ENCODE results near the gene CDKL1. TPM values are rescaled to one million over a fixed set of nuclear protein-coding genes. Genes with fewer than 3 reads are reported as not detected.
A peak's percentile ranks its signal among the peaks of the same experiment; 100 is the strongest.

CDKL1 gene
- total and polyA plus RNA-seq, 2 donors (not counting 3 experiments of a cell fraction or from before 2014, with no cell fraction given): 2.6 to 9.7 TPM

- Histone ChIP-seq H3K4me2 (ENCODE audit: insufficient read depth, low read length) (no peak overlapping the region), H3K4me1 (ENCODE audit: control insufficient read depth, extremely low read depth, insufficient read depth, low read length) (no peaks in the 10 kb centered on the region), H4K20me1 (replicated peaks; ENCODE audit: control insufficient read depth, extremely low read depth, insufficient read depth, low read length) (no peaks in the 10 kb centered on the region), H3K27ac (ENCODE audit: insufficient read depth, low read depth, low read length) (no peak overlapping the region), H2AFZ (ENCODE audit: low read depth, low read length) (no peak overlapping the region), H3K9ac (replicated peaks; ENCODE audit: extremely low read depth, insufficient read depth, low read length) (no peak overlapping the region), H3K9me3 (replicated peaks; ENCODE audit: control insufficient read depth, insufficient read depth, low read length) (no peaks in the 10 kb centered on the region), H3K79me2 (ENCODE audit: control insufficient read depth, insufficient read depth, low read length) (no peaks in the 10 kb centered on the region), H3K4me3 (replicated peaks in 1 of 3; ENCODE audit: insufficient read depth in 1 of 3, low read depth in 1 of 3, low read length in 3 of 3) (no peak overlapping the region), H3K36me3 (ENCODE audit: control insufficient read depth in 2 of 2, extremely low read depth in 1 of 2, insufficient read depth in 2 of 2, low read length in 2 of 2) (no peaks in the 10 kb centered on the region), H3K27me3 (ENCODE audit: control insufficient read depth in 2 of 2, insufficient read depth in 2 of 2, low read length in 2 of 2) (no peaks in the 10 kb centered on the region), H3K9me1 (replicated peaks; ENCODE audit: control insufficient read depth, extremely low read depth, insufficient read depth, low read length) (no peaks in the 10 kb centered on the region)
- intact Hi-C loops (cut with micrococcal nuclease): no loop called here
- no TSS peak for BruUV-seq (replicated peaks)
- DNase-seq (ENCODE audit: low read depth, low spot score) (no peak), FAIRE-seq (peak; percentile 26)
- POLR2A ChIA-PET: no interaction called here
- dilution Hi-C loops (cut with MboI; ENCODE audit: extremely low pct_ligation_motif_present, low sequenced_read_pairs): no loop called here
- CTCF ChIA-PET: no interaction called here
- TF ChIP-seq JUN (IDR thresholded peaks at IDR 0.05; ENCODE audit: borderline replicate concordance, insufficient read depth, insufficient read length, low read depth): no peak
- TF ChIP-seq POLR2A (IDR thresholded peaks at IDR 0.05; ENCODE audit: low read depth, low read length): no peak
- no peak for TF ChIP-seq FOS (IDR thresholded peaks at IDR 0.05; ENCODE audit: borderline replicate concordance, insufficient read depth, low read length)
- TF ChIP-seq GATA2 (IDR thresholded peaks at IDR 0.05; ENCODE audit: insufficient read depth, insufficient read length, low read depth, low read length): no peak
- no peak for TF ChIP-seq MAX (IDR thresholded peaks at IDR 0.05; ENCODE audit: insufficient read depth, insufficient read length)
- no peak for TF ChIP-seq MYC (IDR thresholded peaks at IDR 0.05; ENCODE audit: low read depth, low read length)
- no peak for TF ChIP-seq CTCF (IDR thresholded peaks at IDR 0.05; ENCODE audit: extremely low read depth in 1 of 2, insufficient read depth in 1 of 2, low read depth in 1 of 2, low read length in 2 of 2)
- no peak for TF ChIP-seq EZH2 (IDR thresholded peaks at IDR 0.05; ENCODE audit: borderline replicate concordance, low read depth, low read length, severe bottlenecking)
- no peak for TF ChIP-seq POLR2AphosphoS5 (IDR thresholded peaks at IDR 0.05; ENCODE audit: insufficient read depth, low read depth, low read length)
Observed at GRCh38 chr14:50288146-50288545, 108.5 kb downstream of the CDKL1 start.

All from endothelial cell of umbilical vein (primary cell).